Neural progenitor cell (in vitro differentiated cells): ENCODE measurements around the gene ZDHHC22.

Experiments
- EZH2phosphoT487 ChIP-seq: fragments of 200-600 bp; sonication (generic); IDR thresholded peaks from 2 replicates; pipeline ENCODE4 v1.6.1; 2017; ENCODE audit warnings: antibody characterized with exemption
- TF ChIP-seq, protein P1 (sequence below): fragments of 200-600 bp; sonication (generic); IDR thresholded peaks from 2 replicates; pipeline ENCODE4 v1.5.1; 2017; ENCODE audit warnings: antibody characterized with exemption, mild to moderate bottlenecking

DNA sequence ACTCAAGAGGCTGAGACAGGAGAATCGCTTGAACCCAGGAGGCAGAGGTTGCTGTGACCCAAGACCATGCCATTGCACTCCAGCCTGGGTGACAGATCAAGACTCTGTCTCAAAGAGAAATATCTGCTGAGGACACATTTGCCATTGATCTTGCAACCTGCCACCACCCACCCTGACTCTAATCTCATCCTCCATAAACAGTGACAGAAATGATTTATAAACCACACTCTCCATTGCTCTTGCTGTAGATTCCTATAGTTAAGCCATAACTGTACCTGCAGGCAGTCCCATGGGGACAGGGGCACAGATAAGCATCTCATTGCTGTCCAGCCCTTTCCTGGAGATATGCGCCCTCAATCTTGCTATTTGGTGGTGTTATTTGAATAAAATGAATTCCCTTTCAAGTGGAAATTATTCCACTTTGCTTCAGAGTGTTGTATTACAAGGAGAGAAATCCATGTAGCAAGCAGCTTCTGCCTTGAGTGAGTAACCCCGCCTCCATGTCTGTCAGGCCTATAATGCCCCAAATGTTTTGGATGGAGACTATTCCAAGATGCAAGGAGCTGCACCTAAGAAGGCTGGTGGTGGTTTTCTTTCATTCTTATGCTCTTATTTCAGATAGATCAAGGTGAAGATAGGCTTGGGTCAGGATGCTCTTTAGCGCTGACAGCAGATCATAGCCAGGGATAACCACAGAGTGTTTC, 3.0 kb upstream of the ZDHHC22 start:
- no peak for TF ChIP-seq EZH2phosphoT487
- TF ChIP-seq, protein P1, sequence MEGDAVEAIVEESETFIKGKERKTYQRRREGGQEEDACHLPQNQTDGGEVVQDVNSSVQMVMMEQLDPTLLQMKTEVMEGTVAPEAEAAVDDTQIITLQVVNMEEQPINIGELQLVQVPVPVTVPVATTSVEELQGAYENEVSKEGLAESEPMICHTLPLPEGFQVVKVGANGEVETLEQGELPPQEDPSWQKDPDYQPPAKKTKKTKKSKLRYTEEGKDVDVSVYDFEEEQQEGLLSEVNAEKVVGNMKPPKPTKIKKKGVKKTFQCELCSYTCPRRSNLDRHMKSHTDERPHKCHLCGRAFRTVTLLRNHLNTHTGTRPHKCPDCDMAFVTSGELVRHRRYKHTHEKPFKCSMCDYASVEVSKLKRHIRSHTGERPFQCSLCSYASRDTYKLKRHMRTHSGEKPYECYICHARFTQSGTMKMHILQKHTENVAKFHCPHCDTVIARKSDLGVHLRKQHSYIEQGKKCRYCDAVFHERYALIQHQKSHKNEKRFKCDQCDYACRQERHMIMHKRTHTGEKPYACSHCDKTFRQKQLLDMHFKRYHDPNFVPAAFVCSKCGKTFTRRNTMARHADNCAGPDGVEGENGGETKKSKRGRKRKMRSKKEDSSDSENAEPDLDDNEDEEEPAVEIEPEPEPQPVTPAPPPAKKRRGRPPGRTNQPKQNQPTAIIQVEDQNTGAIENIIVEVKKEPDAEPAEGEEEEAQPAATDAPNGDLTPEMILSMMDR = no peak
